ENCODE data around the gene CDKN1B. TPM values are rescaled to one million over a fixed set of nuclear protein-coding genes. Genes with fewer than 3 reads are reported as not detected.

Gene CDKN1B
- total and polyA plus RNA-seq, 4 donors, result 40.3 to 64.3 (median 51.8) TPM

DNA sequence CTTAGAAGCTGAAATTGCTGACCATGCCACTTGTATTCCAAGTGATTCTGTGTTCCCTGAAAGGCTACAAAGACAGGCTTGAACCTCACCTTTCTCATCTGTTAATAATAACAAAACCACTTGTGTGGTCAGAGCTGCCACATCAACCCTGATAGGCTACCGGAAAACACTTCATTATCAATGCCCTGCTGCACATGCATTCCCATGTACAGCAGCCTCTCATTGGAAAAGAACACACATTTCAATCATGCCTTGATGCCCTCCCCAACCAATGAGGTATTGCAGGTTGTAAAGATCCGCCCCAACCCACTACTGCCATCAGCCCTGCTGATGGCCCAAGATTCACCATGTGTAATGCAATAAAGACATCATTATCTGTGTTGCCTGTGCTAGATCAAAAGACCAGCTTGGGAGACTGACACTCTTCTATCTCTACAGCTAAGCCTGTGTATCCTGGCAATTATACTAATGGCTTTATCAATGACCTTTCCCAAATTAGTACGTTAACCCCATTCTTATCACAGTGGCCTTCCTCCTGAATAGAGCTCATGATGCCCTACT is 24.0 kb upstream of the CDKN1B start:
- H3K36me3 ChIP-seq (ENCODE audit: control insufficient read depth in 1 of 2, insufficient read depth in 2 of 2, low read length in 1 of 2), result no peaks in the 10 kb centered on the region
- DNase-seq (no peak), ATAC-seq (ENCODE audit: low FRiP score) (no peak)
- intact Hi-C loops (cut with DNase I), result no loop called here
- H3K27me3 ChIP-seq (ENCODE audit: control insufficient read depth in 1 of 2, insufficient read depth in 2 of 2, low read length in 1 of 2), result no peaks in the 10 kb centered on the region
- no peaks in the 10 kb centered on the region for H3K9me3 ChIP-seq (ENCODE audit: control insufficient read depth, low read length)
- H3K27ac ChIP-seq (ENCODE audit: low read depth in 1 of 2, low read length in 2 of 2), result no peak overlapping the region
- no peaks in the 10 kb centered on the region for H3K4me1 ChIP-seq (ENCODE audit: control insufficient read depth in 1 of 2, insufficient read depth in 2 of 2, low read length in 2 of 2)
- 89 to 92% methylated on average over 3 of the region's 3 CpGs for WGBS, 2 donors
- H3K4me3 ChIP-seq (ENCODE audit: low read length in 2 of 2), result no peak overlapping the region

DNA sequence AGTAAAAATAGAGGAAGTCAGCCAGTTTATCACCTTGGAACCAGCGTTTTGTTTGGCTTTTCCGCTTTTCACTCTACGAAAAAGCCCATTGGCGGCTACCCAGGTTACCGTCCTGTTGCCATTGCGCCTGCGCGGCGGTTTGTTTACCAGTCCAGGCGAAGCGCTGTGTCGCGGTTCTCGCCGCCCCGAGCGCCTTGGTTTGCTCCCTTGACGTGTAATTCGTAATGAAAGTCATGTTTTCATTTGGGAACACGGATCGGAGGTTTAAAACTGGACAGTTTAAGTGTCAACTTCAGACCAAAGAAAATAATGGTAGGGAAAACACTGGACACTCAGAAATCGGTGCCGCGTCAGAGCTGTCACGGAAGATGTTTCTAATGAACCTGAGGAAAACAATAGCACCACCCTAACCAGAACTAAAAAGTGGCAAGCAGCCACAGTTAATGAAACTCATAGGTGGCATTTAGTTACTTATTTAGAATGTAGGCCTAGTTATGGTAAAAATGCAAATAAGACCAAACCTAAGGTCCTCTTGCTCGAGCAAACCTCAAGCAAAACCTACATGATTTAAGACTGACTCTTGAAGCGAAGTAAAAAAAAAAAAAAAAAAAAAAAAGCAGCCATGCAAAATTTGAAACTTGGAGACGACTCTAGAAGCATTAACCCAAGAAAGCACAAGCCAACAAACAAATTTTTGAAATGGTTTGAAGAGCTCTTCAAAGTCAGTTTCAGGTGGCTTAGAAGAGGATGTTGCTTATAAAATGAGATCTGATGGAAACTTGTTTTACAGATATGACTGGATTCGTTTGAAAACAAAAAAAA is 20.4 kb upstream of the CDKN1B start:
- no peaks in the 10 kb centered on the region for H3K4me1 ChIP-seq (ENCODE audit: control insufficient read depth in 1 of 2, insufficient read depth in 2 of 2, low read length in 2 of 2)
- intact Hi-C loops (cut with DNase I), result loop anchor here (2.0 to 5.0 kb wide), 3 partner anchors 34 to 134 kb away; partner anchors contain the start of gene DUSP16 (in 1 of the 2)
- H3K27ac ChIP-seq (ENCODE audit: low read depth in 1 of 2, low read length in 2 of 2), result peak overlapping the region; percentile 62 to 69
- peak; percentile 96 for DNase-seq
- H3K27me3 ChIP-seq (ENCODE audit: control insufficient read depth in 1 of 2, insufficient read depth in 2 of 2, low read length in 1 of 2), result no peaks in the 10 kb centered on the region
- WGBS, 2 donors, result 0% methylated on average over 29 of the region's 29 CpGs
- H3K9me3 ChIP-seq (ENCODE audit: control insufficient read depth, low read length), result no peaks in the 10 kb centered on the region
- peak overlapping the region; percentile 57 to 96 for H3K4me3 ChIP-seq (ENCODE audit: low read length in 2 of 2)
- peak; percentile 95 for ATAC-seq (ENCODE audit: low FRiP score)
- H3K36me3 ChIP-seq (ENCODE audit: control insufficient read depth in 1 of 2, insufficient read depth in 2 of 2, low read length in 1 of 2), result no peaks in the 10 kb centered on the region

DNA sequence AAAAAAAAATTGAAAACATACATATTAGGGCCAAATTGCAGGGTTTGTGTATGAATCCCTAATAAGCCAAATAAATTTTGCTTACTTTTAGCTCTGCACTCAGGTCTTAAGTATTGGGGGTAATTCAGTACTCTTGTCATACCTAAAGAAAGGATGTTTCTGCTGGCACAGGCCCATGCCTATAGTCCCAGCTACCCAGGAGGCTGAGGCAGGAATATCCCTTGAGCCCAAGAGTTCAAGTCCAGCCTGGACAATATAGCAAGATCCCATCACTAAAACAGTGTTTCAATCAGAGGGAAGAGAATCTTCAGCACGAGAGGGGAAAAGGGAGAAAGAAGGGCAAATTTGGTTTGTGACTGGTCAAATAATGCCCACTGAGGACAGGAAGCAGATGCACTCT is 17.8 kb upstream of the CDKN1B start:
- WGBS, 2 donors, result 86 to 87% methylated on average over 1 of the region's 1 CpG
- H3K36me3 ChIP-seq (ENCODE audit: control insufficient read depth in 1 of 2, insufficient read depth in 2 of 2, low read length in 1 of 2), result no peaks in the 10 kb centered on the region
- DNase-seq (no peak), ATAC-seq (ENCODE audit: low FRiP score) (no peak)
- H3K4me1 ChIP-seq (ENCODE audit: control insufficient read depth in 1 of 2, insufficient read depth in 2 of 2, low read length in 2 of 2), result no peaks in the 10 kb centered on the region
- intact Hi-C loops (cut with DNase I), result loop anchor here in 1 of 2 donors (5.0 kb wide), 2 partner anchors 37 to 137 kb away; partner anchors contain the start of gene DUSP16
- H3K9me3 ChIP-seq (ENCODE audit: control insufficient read depth, low read length), result no peaks in the 10 kb centered on the region
- no peak overlapping the region for H3K4me3 ChIP-seq (ENCODE audit: low read length in 2 of 2)
- H3K27me3 ChIP-seq (ENCODE audit: control insufficient read depth in 1 of 2, insufficient read depth in 2 of 2, low read length in 1 of 2), result no peaks in the 10 kb centered on the region
- H3K27ac ChIP-seq (ENCODE audit: low read depth in 1 of 2, low read length in 2 of 2), result no peak overlapping the region

DNA sequence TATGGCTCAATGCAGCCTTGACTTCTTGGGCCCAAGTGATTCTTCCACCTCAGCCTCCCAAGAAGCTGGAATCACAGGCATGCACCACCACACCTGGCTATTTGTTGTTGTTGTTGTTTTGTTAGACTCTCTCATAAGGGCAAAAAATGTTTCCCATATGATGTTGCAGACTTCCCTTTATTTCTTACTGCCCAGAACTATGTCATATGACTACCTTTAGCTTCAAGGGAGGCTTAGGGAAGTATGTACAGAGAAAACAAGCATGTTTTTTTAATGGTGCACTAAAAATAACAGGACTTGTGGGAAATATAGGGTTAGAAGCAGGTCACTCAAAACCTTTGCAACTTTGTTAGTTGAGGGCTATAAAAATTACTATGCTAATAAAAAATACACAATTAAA is 16.9 kb upstream of the CDKN1B start:
- intact Hi-C loops (cut with DNase I), result loop anchor here (5.0 to 10.0 kb wide), 4 partner anchors 135 to 663 kb away; partner anchors contain the start of gene DUSP16 (in 1 of the 2)
- H3K9me3 ChIP-seq (ENCODE audit: control insufficient read depth, low read length), result no peaks in the 10 kb centered on the region

DNA sequence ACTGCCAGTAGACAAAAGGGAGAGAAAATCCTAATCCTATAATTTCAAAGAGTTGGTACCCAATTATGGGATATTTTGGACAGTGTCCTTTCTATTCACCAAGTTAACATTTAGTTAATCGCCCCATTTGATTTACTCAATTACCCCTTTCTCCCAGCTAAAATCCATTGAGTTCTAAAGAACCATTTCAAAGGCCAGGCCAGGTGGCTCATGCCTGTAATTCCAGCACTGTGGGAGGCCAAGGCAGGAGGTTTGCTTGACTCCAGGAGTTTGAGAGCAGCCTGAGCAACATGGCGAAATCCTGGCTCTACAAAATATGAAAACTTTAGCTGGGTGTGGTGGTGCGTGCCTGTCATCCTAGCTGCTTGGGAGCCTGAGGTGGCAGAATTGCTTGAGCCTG is 15.7 kb upstream of the CDKN1B start:
- Histone ChIP-seq H3K9me3 (ENCODE audit: control insufficient read depth, low read length) (no peaks in the 10 kb centered on the region), H3K27ac (ENCODE audit: low read depth in 1 of 2, low read length in 2 of 2) (no peak overlapping the region), H3K4me3 (ENCODE audit: low read length in 2 of 2) (no peak overlapping the region), H3K36me3 (ENCODE audit: control insufficient read depth in 1 of 2, insufficient read depth in 2 of 2, low read length in 1 of 2) (no peaks in the 10 kb centered on the region), H3K4me1 (ENCODE audit: control insufficient read depth in 1 of 2, insufficient read depth in 2 of 2, low read length in 2 of 2) (no peaks in the 10 kb centered on the region), H3K27me3 (ENCODE audit: control insufficient read depth in 1 of 2, insufficient read depth in 2 of 2, low read length in 1 of 2) (no peaks in the 10 kb centered on the region)
- intact Hi-C loops (cut with DNase I), result loop anchor here (5.0 to 10.0 kb wide), 4 partner anchors 137 to 664 kb away; partner anchors contain the start of gene DUSP16 (in 1 of the 2)
- DNase-seq (no peak), ATAC-seq (ENCODE audit: low FRiP score) (no peak)
- 97 to 99% methylated on average over 3 of the region's 3 CpGs for WGBS, 2 donors

More for the DNA sequence above, 16.9 kb upstream of the CDKN1B start:
- Histone ChIP-seq H3K4me1 (ENCODE audit: control insufficient read depth in 1 of 2, insufficient read depth in 2 of 2, low read length in 2 of 2) (no peaks in the 10 kb centered on the region), H3K27ac (ENCODE audit: low read depth in 1 of 2, low read length in 2 of 2) (no peak overlapping the region), H3K36me3 (ENCODE audit: control insufficient read depth in 1 of 2, insufficient read depth in 2 of 2, low read length in 1 of 2) (no peaks in the 10 kb centered on the region), H3K4me3 (ENCODE audit: low read length in 2 of 2) (no peak overlapping the region), H3K27me3 (ENCODE audit: control insufficient read depth in 1 of 2, insufficient read depth in 2 of 2, low read length in 1 of 2) (no peaks in the 10 kb centered on the region)
- no peak for ATAC-seq (ENCODE audit: low FRiP score)
- no peak for DNase-seq

DNA sequence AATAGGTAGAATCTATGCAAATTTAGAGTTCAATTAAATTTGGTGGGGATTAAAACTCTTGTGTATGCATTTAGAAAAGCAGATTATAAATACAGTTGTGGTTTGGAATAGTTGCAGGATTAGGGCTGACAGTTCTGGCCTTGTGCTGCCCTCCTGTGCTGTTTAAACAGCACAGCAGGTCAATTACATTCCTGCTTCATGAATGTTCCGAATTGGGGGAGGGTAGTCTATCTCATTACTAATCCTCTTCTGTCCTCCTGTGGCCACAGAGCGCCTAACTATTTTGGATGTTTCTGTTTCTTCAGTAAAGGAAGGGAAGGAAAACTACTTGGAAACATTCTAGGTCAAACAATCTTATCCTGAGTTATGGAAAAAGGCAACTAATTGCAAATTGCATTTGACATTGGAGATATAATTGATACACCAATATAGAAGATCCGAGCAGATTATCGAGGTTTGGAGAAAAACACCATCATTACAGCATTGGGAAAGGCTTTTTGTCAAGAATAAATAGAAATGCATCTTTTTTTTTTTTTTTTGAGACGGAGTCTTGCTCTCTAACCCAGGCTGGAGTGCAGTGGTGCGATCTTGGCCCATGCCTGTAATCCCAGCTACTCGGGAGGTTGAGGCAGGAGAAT is 12.5 kb upstream of the CDKN1B start:
- peak in 1 of 2 donors; percentile 64 for DNase-seq
- intact Hi-C loops (cut with DNase I), result loop anchor here (5.0 to 10.0 kb wide), 4 partner anchors 140 to 667 kb away; partner anchors contain the start of gene DUSP16 (in 1 of the 2)

DNA sequence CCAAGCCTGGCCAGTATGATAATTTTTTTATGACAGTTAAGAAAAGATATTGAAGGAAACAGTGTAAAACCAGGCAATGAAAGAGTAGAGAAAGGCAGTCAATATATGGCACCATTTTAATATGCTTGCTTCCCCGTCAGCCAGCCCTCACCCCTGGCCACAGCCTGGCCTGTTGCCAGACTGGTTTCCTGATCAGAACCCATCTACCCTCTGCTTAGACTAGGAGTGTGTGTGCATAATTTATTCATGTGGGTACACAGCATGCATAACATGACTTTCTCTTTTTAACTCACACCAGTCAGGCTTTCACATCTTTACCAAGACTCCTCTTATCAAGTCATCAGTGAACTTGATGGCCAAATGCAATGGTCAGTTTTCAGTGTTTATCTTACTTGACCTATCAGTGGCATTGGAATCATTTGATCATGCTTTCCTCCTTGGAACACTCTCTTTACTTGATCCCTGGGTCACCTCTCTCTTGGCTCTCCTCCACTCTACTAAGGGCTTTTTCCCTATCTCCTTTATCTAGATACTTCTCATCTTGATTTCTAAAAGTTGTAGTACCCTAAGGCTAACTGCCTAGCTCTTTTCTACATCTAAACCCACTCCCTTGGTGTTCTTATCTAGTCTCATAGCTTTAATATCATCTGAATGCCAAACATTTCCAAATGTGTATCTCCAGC is 11.2 kb upstream of the CDKN1B start:
- Histone ChIP-seq H3K4me3 (ENCODE audit: low read length in 2 of 2) (no peak overlapping the region), H3K4me1 (ENCODE audit: control insufficient read depth in 1 of 2, insufficient read depth in 2 of 2, low read length in 2 of 2) (no peaks in the 10 kb centered on the region), H3K36me3 (ENCODE audit: control insufficient read depth in 1 of 2, insufficient read depth in 2 of 2, low read length in 1 of 2) (no peaks in the 10 kb centered on the region), H3K27me3 (ENCODE audit: control insufficient read depth in 1 of 2, insufficient read depth in 2 of 2, low read length in 1 of 2) (no peaks in the 10 kb centered on the region), H3K27ac (ENCODE audit: low read depth in 1 of 2, low read length in 2 of 2) (no peak overlapping the region), H3K9me3 (ENCODE audit: control insufficient read depth, low read length) (no peaks in the 10 kb centered on the region)
- DNase-seq, result peak in 1 of 2 donors; percentile 67
- intact Hi-C loops (cut with DNase I), result loop anchor here (5.0 to 10.0 kb wide), 3 partner anchors 141 to 621 kb away; partner anchors contain the start of gene DUSP16 (in 1 of the 2)
- 47 to 69% methylated on average over 1 of the region's 1 CpG for WGBS, 2 donors
- ATAC-seq (ENCODE audit: low FRiP score), result no peak

More for the DNA sequence above, 12.5 kb upstream of the CDKN1B start:
- 40 to 43% methylated on average over 7 of the region's 7 CpGs for WGBS, 2 donors
- no peaks in the 10 kb centered on the region for H3K36me3 ChIP-seq (ENCODE audit: control insufficient read depth in 1 of 2, insufficient read depth in 2 of 2, low read length in 1 of 2)
- ATAC-seq (ENCODE audit: low FRiP score), result peak; percentile 96
- H3K4me1 ChIP-seq (ENCODE audit: control insufficient read depth in 1 of 2, insufficient read depth in 2 of 2, low read length in 2 of 2), result no peaks in the 10 kb centered on the region
- H3K27ac ChIP-seq (ENCODE audit: low read depth in 1 of 2, low read length in 2 of 2), result no peak overlapping the region
- no peak overlapping the region for H3K4me3 ChIP-seq (ENCODE audit: low read length in 2 of 2)
- H3K9me3 ChIP-seq (ENCODE audit: control insufficient read depth, low read length), result no peaks in the 10 kb centered on the region
- H3K27me3 ChIP-seq (ENCODE audit: control insufficient read depth in 1 of 2, insufficient read depth in 2 of 2, low read length in 1 of 2), result no peaks in the 10 kb centered on the region

DNA sequence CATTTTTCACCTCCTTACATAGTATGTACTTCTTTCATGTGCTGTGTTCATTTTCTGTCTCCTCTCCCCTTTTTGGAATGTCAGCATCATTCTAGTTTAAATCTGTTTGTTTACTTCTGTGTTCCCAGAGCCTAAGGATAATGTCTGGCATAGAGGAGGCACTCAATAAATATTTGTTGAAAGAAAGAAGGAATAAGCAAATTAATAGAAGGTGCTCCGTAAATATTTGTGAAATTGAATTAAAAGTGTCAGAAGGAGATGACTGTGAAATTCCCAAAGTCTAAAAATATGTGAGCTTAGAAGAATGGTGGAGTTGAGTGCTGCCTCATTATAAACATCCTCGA is 3.3 kb upstream of the CDKN1B start:
- no peak overlapping the region for H3K4me3 ChIP-seq (ENCODE audit: low read length in 2 of 2)
- ATAC-seq (ENCODE audit: low FRiP score) (no peak), DNase-seq (no peak)
- intact Hi-C loops (cut with DNase I), result no loop called here
- H3K9me3 ChIP-seq (ENCODE audit: control insufficient read depth, low read length), result no peaks in the 10 kb centered on the region
- no peaks in the 10 kb centered on the region for H3K27me3 ChIP-seq (ENCODE audit: control insufficient read depth in 1 of 2, insufficient read depth in 2 of 2, low read length in 1 of 2)
- H3K27ac ChIP-seq (ENCODE audit: low read depth in 1 of 2, low read length in 2 of 2), result peak overlapping the region; percentile 50 to 89
- peaks cover 0 to 4% of the 10 kb centered on the region in 2 donors for H3K4me1 ChIP-seq (ENCODE audit: control insufficient read depth in 1 of 2, insufficient read depth in 2 of 2, low read length in 2 of 2)
- 15 to 24% methylated on average over 2 of the region's 2 CpGs for WGBS, 2 donors
- H3K36me3 ChIP-seq (ENCODE audit: control insufficient read depth in 1 of 2, insufficient read depth in 2 of 2, low read length in 1 of 2), result no peaks in the 10 kb centered on the region
